Muscle of leg (tissue), 16 donors: ENCODE measurements around the gene G0S2. TPM values are rescaled to one million over a fixed set of nuclear protein-coding genes. Genes with fewer than 3 reads are reported as not detected.

ENCODE experiments used
- DNase-seq: peaks from one replicate; pipeline ENCODE4 v3.0.0; 2013
- H3K27ac ChIP-seq: one replicate; pipeline ENCODE4 v1.5.1; 2013; ENCODE audit warnings: mild to moderate bottlenecking, low read length, control low read depth
- H3K27me3 ChIP-seq: one replicate; pipeline ENCODE4 v1.6.1; 2013; ENCODE audit warnings: low read length; ENCODE audit not compliant: control insufficient read depth, insufficient read depth
- H3K36me3 ChIP-seq: one replicate; pipeline ENCODE4 v1.6.1; 2013; ENCODE audit warnings: low read length; ENCODE audit not compliant: control insufficient read depth, insufficient read depth
- H3K4me1 ChIP-seq: one replicate; pipeline ENCODE4 v1.6.1; 2013; ENCODE audit warnings: low read length; ENCODE audit not compliant: control insufficient read depth, insufficient read depth
- H3K4me3 ChIP-seq: one replicate; pipeline ENCODE4 v1.5.1; 2013; ENCODE audit warnings: low read length, control low read depth
- H3K9me3 ChIP-seq: replicated peaks from 2 replicates; pipeline ENCODE4 v1.6.1; 2013; ENCODE audit warnings: low read depth, low read length; ENCODE audit not compliant: control insufficient read depth
- WGBS: methylation state at CpG from one replicate; pipeline ENCODE4 v1.1.5; 2013; ENCODE audit warnings: missing lambda C conversion rate; ENCODE audit not compliant: insufficient coverage; 5-methylcytosine and 5-hydroxymethylcytosine counted together
- long read RNA-seq, 11 donors: transcript quantifications; one replicate each; lab custom pipeline, GENCODE V29; 2026
- polyA plus RNA-seq, 8 donors: library from polyadenylated mRNA; unstranded; fragments of 120-200 nt; gene quantifications; one replicate each; pipeline versions ENCODE4 v1.2.1 to v1.2.3, GENCODE V29; 2013; ENCODE audit warnings: inconsistent platforms in 1 of 8, low replicate concordance in 1 of 8; ENCODE audit not compliant: insufficient read length in 8 of 8, insufficient read depth in 1 of 8
- total RNA-seq: library from RNA; stranded (reverse); fragments of 120-200 nt; gene quantifications from one replicate; pipeline ENCODE4 v1.2.4, GENCODE V29; 2013

The G0S2 gene
- 5.4 TPM for total RNA-seq
- 10 to 100 TPM in 1 of 8 donors, 1 to 10 TPM in 7; 2.7 to 12.5 (median 4.6) TPM for polyA plus RNA-seq
- long read RNA-seq, donor 1, transcript G0S2-201 (2 exons, 866 nt): major isoform, 6 of 6 reads
- long read RNA-seq, donor 1, partial matches to known transcripts: 0 of 6 reads
- long read RNA-seq, donor 1, other reads (novel, unspliced or antisense): 0 of 6 reads
- long read RNA-seq, donor 2: 0 reads
- long read RNA-seq, donor 3, transcript G0S2-201 (2 exons, 866 nt): major isoform, 14 of 14 reads
- long read RNA-seq, donor 3, partial matches to known transcripts: 0 of 14 reads
- long read RNA-seq, donor 3, other reads (novel, unspliced or antisense): 0 of 14 reads
- long read RNA-seq, donor 4, partial matches to known transcripts: 0 of 2 reads
- long read RNA-seq, donor 4, other reads (novel, unspliced or antisense): 0 of 2 reads
- long read RNA-seq, donor 5, transcript G0S2-201 (2 exons, 866 nt): major isoform, 6 of 6 reads
- long read RNA-seq, donor 5, partial matches to known transcripts: 0 of 6 reads
- long read RNA-seq, donor 5, other reads (novel, unspliced or antisense): 0 of 6 reads
- long read RNA-seq, donor 6, transcript G0S2-201 (2 exons, 866 nt): major isoform, 10 of 10 reads
- long read RNA-seq, donor 6, partial matches to known transcripts: 0 of 10 reads
- long read RNA-seq, donor 6, other reads (novel, unspliced or antisense): 0 of 10 reads
- long read RNA-seq, donor 7, partial matches to known transcripts: 0 of 4 reads
- long read RNA-seq, donor 7, other reads (novel, unspliced or antisense): 0 of 4 reads
- long read RNA-seq, donor 8, transcript G0S2-201 (2 exons, 866 nt): major isoform, 8 of 15 reads
- long read RNA-seq, donor 8, partial matches to known transcripts: 7 of 15 reads
- long read RNA-seq, donor 8, other reads (novel, unspliced or antisense): 0 of 15 reads
- long read RNA-seq, donor 9, partial matches to known transcripts: 0 of 4 reads
- long read RNA-seq, donor 9, other reads (novel, unspliced or antisense): 0 of 4 reads
- long read RNA-seq, donor 10, transcript G0S2-201 (2 exons, 866 nt): major isoform, 9 of 9 reads
- long read RNA-seq, donor 10, partial matches to known transcripts: 0 of 9 reads
- long read RNA-seq, donor 10, other reads (novel, unspliced or antisense): 0 of 9 reads
- long read RNA-seq, donor 11, partial matches to known transcripts: 0 of 4 reads
- long read RNA-seq, donor 11, other reads (novel, unspliced or antisense): 0 of 4 reads

DNA sequence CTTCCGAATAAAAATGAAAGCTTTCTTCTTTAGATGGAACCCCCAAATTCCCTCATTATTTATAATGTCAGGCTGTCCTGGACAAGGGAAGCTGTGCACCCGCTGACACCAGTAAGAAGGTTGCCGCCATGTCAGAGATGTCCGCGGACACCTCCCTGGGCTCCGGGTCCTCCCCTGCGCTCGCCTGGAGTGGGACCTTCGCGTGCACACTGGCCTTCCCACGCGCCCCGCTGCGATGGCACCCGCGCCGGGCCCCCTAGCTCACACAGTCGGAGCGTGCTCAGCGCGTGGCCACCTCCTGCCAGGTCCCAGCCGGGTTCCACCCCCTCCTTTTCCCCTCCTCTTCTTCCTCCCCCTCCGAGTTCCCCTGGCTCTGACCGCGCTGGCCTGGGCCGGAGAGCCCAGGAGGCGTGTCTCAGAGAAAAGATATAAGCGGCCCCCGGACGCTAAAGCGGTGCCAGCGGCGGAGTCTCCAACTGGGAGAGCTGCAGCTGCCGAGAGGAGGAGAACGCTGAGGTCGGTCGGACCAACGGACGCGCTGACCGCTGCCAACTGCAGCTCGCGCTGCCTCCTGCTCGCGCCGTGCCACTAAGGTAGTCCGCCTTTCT is at the start of gene G0S2:
TSS of gene G0S2 (plus strand) at position 456 of the 608 bp plus-strand sequence. CDS start 273 bp downstream, outside the sequence.
- H3K36me3 ChIP-seq: no peaks in the 10 kb centered on the region
- H3K27ac ChIP-seq: peak within 1 kb of the TSS; percentile 38
- H3K9me3 ChIP-seq: no peaks in the 10 kb centered on the region
- peaks cover 16% of the 10 kb centered on the region for H3K4me1 ChIP-seq
- under 1% methylated on average over 45 of the region's 47 CpGs for WGBS
- H3K27me3 ChIP-seq: peaks cover 29% of the 10 kb centered on the region
- peak; percentile 82 for DNase-seq
- peak within 1 kb of the TSS; percentile 52 for H3K4me3 ChIP-seq

- no peaks in the 10 kb centered on the region for H3K36me3 ChIP-seq
- H3K27me3 ChIP-seq: no peaks in the 10 kb centered on the region
- peak overlapping the region; percentile 80 for H3K27ac ChIP-seq
- peak; percentile 86 for DNase-seq
- no peak overlapping the region for H3K4me3 ChIP-seq
- H3K9me3 ChIP-seq: no peaks in the 10 kb centered on the region
- peaks cover 57% of the 10 kb centered on the region for H3K4me1 ChIP-seq
- 72% methylated on average over 17 of the region's 18 CpGs for WGBS
Observed at GRCh38 chr1:209625791-209626285, 49.4 kb upstream of the G0S2 start.

- Histone ChIP-seq H3K36me3 (no peaks in the 10 kb centered on the region), H3K4me1 (peaks cover 52% of the 10 kb centered on the region), H3K9me3 (no peaks in the 10 kb centered on the region), H3K27me3 (no peaks in the 10 kb centered on the region), H3K4me3 (no peak overlapping the region), H3K27ac (peak overlapping the region; percentile 80)
- WGBS: 87% methylated on average over 16 of the region's 19 CpGs
- no peak for DNase-seq
Observed at GRCh38 chr1:209626346-209627026, 48.7 kb upstream of the G0S2 start.

DNA sequence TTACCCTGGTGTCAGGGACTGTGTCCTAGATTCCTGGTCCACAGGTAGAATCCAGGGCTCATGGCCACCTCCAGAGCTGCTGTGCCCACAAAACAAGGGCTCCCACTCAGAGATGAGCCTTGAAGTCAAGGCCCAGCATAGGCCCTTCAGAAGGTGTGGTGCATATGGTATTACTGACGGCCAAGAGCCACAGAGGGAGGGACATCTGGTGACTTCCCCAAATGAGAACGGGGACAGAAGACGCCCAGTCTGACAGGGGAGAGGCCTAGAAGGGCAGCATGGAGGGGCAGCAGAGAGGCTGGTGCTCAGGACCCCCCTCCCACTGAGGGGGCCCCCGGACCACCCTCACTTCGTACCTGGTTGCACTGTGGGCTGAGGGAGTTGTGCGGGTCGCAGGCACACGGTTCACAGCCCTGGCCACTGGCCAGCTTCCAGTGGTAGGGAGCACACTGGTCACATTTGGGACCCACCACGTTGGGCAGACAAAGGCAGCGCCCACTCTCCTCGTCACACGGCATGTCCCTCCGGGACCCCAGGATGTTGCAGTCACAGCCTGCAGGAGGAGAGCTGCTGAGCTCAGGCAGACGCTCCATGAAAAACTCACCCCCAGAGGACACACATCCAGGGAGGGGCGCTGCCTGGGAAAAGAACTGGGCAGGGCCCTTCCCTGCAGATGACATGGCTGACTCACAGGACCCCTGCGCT is 48.0 kb upstream of the G0S2 start:
- H3K36me3 ChIP-seq: no peaks in the 10 kb centered on the region
- no peaks in the 10 kb centered on the region for H3K9me3 ChIP-seq
- 38% methylated on average over 13 of the region's 16 CpGs for WGBS
- peaks cover 48% of the 10 kb centered on the region for H3K4me1 ChIP-seq
- H3K27me3 ChIP-seq: no peaks in the 10 kb centered on the region
- no peak overlapping the region for H3K4me3 ChIP-seq
- no peak for DNase-seq
- peak overlapping the region; percentile 20 for H3K27ac ChIP-seq

- Histone ChIP-seq H3K36me3 (no peaks in the 10 kb centered on the region), H3K27ac (no peak overlapping the region), H3K27me3 (no peaks in the 10 kb centered on the region), H3K4me3 (no peak overlapping the region), H3K4me1 (peaks cover 44% of the 10 kb centered on the region), H3K9me3 (no peaks in the 10 kb centered on the region)
- DNase-seq: peak; percentile 82
- 34% methylated on average over 16 of the region's 16 CpGs for WGBS
Observed at GRCh38 chr1:209627732-209628196, 47.4 kb upstream of the G0S2 start.

DNA sequence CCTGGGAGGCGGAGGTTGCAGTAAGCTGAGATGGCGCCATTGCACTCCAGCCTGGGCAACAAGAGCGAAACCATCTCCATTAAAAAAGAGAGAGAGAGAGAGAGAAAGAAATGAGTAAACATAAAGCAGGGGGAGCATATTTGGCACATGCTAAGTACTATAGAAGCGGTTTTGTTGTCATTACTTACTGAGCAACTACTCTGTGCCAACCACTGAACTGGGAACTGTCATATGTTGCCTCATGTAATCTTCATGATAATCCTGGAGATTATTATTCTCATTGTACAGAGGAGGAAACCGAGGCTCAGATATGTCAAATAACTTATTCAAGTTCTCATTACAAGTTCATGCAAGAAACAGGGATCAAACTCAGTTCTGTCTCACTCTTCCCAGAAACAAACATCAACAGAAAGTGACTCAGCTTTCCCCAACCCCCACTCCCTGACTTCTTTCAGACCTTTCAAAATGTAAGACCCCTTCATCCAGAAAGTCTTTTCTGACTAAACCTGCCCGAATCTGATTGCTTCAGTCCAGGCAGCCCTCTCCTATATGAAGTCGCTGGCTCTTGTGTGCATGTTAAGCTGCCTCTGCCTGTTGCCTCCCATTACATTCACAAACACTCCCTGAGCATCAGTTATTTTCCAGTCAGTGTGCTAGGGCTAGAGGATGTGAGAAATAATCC is 46.5 kb upstream of the G0S2 start:
- Histone ChIP-seq H3K4me1 (peaks cover 39% of the 10 kb centered on the region), H3K27ac (no peak overlapping the region), H3K4me3 (no peak overlapping the region), H3K27me3 (no peaks in the 10 kb centered on the region), H3K9me3 (no peaks in the 10 kb centered on the region), H3K36me3 (no peaks in the 10 kb centered on the region)
- 71% methylated on average over 5 of the region's 7 CpGs for WGBS
- DNase-seq: no peak

- no peaks in the 10 kb centered on the region for H3K36me3 ChIP-seq
- no peak overlapping the region for H3K27ac ChIP-seq
- 95% methylated on average over 9 of the region's 11 CpGs for WGBS
- no peaks in the 10 kb centered on the region for H3K9me3 ChIP-seq
- no peak overlapping the region for H3K4me3 ChIP-seq
- no peak for DNase-seq
- H3K4me1 ChIP-seq: peaks cover 30% of the 10 kb centered on the region
- H3K27me3 ChIP-seq: no peaks in the 10 kb centered on the region
Observed at GRCh38 chr1:209629621-209630382, 45.4 kb upstream of the G0S2 start.
